Suprapubic skin (tissue), 4 donors: ENCODE data around the gene MFAP3L.

Experiments
- POLR2A ChIP-seq, 2 donors: fragments of 450-650 bp; IDR thresholded peaks; one replicate each; pipeline ENCODE4 v1.6.1; 2017; ENCODE audit warnings: antibody characterized with exemption in 2 of 2, mild to moderate bottlenecking in 2 of 2, moderate library complexity in 2 of 2
- POLR2AphosphoS5 ChIP-seq, 3 donors: sonication (generic); formaldehyde crosslinking; IDR thresholded peaks; one replicate each; pipeline ENCODE4 v1.6.1; 2017; ENCODE audit warnings: antibody characterized with exemption in 3 of 3
- TF ChIP-seq, protein P1 (sequence below), 2 donors: fragments of 200-600 bp in 1 of 2; fragments of 450-650 bp in 1 of 2; sonication (generic) in 1 of 2; IDR thresholded peaks; one replicate each; pipeline ENCODE4 v1.5.1; 2016 to 2019; ENCODE audit warnings: antibody characterized with exemption in 2 of 2, mild to moderate bottlenecking in 1 of 2, moderate library complexity in 1 of 2

DNA sequence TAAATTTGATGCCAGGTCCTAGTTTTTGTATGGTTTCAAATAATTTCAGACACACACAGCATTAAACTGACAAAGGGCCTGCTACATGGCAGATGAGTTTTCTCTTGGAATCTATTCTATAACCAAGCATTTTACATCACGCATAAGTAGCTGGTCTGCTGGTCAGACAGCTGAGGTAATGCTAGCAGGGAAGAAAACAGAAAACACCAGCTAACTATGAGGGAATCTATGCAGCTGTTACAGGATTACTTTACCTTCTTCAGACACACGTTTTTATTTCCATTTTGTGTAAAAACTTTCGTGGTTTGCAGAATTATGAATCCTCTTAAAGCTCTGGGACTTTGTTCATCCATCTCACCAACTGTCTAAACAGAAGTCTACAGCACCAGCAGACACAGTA, 42.0 kb downstream of the MFAP3L start:
- TF ChIP-seq, protein P1, sequence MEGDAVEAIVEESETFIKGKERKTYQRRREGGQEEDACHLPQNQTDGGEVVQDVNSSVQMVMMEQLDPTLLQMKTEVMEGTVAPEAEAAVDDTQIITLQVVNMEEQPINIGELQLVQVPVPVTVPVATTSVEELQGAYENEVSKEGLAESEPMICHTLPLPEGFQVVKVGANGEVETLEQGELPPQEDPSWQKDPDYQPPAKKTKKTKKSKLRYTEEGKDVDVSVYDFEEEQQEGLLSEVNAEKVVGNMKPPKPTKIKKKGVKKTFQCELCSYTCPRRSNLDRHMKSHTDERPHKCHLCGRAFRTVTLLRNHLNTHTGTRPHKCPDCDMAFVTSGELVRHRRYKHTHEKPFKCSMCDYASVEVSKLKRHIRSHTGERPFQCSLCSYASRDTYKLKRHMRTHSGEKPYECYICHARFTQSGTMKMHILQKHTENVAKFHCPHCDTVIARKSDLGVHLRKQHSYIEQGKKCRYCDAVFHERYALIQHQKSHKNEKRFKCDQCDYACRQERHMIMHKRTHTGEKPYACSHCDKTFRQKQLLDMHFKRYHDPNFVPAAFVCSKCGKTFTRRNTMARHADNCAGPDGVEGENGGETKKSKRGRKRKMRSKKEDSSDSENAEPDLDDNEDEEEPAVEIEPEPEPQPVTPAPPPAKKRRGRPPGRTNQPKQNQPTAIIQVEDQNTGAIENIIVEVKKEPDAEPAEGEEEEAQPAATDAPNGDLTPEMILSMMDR (IDR thresholded peaks at IDR 0.05): no peak
- no peak for TF ChIP-seq POLR2A (IDR thresholded peaks at IDR 0.05)
- no peak for TF ChIP-seq POLR2AphosphoS5 (IDR thresholded peaks at IDR 0.05)
